ENCODE results near the gene ENPP5.
"Not testable (repeated sequence)": the region's sequence is repeated elsewhere in the genome, so short reads cannot be mapped to it uniquely, and the experiment has no call there.

The ENPP5 gene

GRCh38 chr6:46174904-46175303 lies 4.1 kb upstream of the ENPP5 start:
- DNase-seq (ENCODE audit: low spot score) = no peak

- DNase-seq (ENCODE audit: low spot score) = no peak
Measured at GRCh38 chr6:46172176-46172575, 1.4 kb upstream of the ENPP5 start.

GRCh38 chr6:46160102-46160501 lies 10.7 kb downstream of the ENPP5 start:
- DNase-seq (ENCODE audit: low spot score) = no peak

GRCh38 chr6:46159229-46159628 lies 11.6 kb downstream of the ENPP5 start:
- no peak for DNase-seq (ENCODE audit: low spot score)

GRCh38 chr6:46156701-46157100 lies 14.1 kb downstream of the ENPP5 start:
- DNase-seq (ENCODE audit: low spot score) = no peak

GRCh38 chr6:46149066-46149465 lies 21.7 kb downstream of the ENPP5 start:
- DNase-seq (ENCODE audit: low spot score) = not testable (repeated sequence)

GRCh38 chr6:46144270-46144669 lies 26.5 kb downstream of the ENPP5 start:
- no peak for DNase-seq (ENCODE audit: low spot score)

- no peak for DNase-seq (ENCODE audit: low spot score)
Measured at GRCh38 chr6:46138281-46138680, 32.5 kb downstream of the ENPP5 start.

GRCh38 chr6:46137387-46137786 lies 33.4 kb downstream of the ENPP5 start:
- no peak for DNase-seq (ENCODE audit: low spot score)

- no peak for DNase-seq (ENCODE audit: low spot score)
Measured at GRCh38 chr6:46136831-46137230, 33.9 kb downstream of the ENPP5 start.

GRCh38 chr6:46135176-46135575 lies 35.6 kb downstream of the ENPP5 start:
- no peak for DNase-seq (ENCODE audit: low spot score)

GRCh38 chr6:46134216-46134615 lies 36.6 kb downstream of the ENPP5 start:
- no peak for DNase-seq (ENCODE audit: low spot score)

- DNase-seq (ENCODE audit: low spot score) = not testable (repeated sequence)
Measured at GRCh38 chr6:46131291-46131690, 39.5 kb downstream of the ENPP5 start.

- peak; percentile 8 for DNase-seq (ENCODE audit: low spot score)
Measured at GRCh38 chr6:46130666-46131065, 40.1 kb downstream of the ENPP5 start.

- DNase-seq (ENCODE audit: low spot score) = peak; percentile 92
Measured at GRCh38 chr6:46129629-46130511, 40.9 kb downstream of the ENPP5 start, which contains the start of gene ENPP4. ENPP4 (plus strand) TSS chr6:46129989; CDS start chr6:46139584, 9,595 bp downstream.

GRCh38 chr6:46129291-46129628 lies 41.5 kb downstream of the ENPP5 start:
- no peak for DNase-seq (ENCODE audit: low spot score)

GRCh38 chr6:46128476-46128875 lies 42.3 kb downstream of the ENPP5 start:
- no peak for DNase-seq (ENCODE audit: low spot score)

GRCh38 chr6:46119679-46120078 lies 51.1 kb downstream of the ENPP5 start:
- not testable (repeated sequence) for DNase-seq (ENCODE audit: low spot score)

- no peak for DNase-seq (ENCODE audit: low spot score)
Measured at GRCh38 chr6:46118836-46119235, 51.9 kb downstream of the ENPP5 start.

GRCh38 chr6:46118157-46118556 lies 52.6 kb downstream of the ENPP5 start:
- DNase-seq (ENCODE audit: low spot score) = no peak

- no peak for DNase-seq (ENCODE audit: low spot score)
Measured at GRCh38 chr6:46116289-46116688, 54.5 kb downstream of the ENPP5 start.

- no peak for DNase-seq (ENCODE audit: low spot score)
Measured at GRCh38 chr6:46115634-46116033, 55.1 kb downstream of the ENPP5 start.

GRCh38 chr6:46113370-46113769 lies 57.4 kb downstream of the ENPP5 start:
- DNase-seq (ENCODE audit: low spot score) = no peak

Measured in RKO (cell line).